ENCODE results near the gene OPCML. TPM values are rescaled to one million over a fixed set of nuclear protein-coding genes. Genes with fewer than 3 reads are reported as not detected.

OPCML gene
- total RNA-seq, 1 donor from 2014 or later: under 0.01 TPM

GRCh38 chr11:133265530-133266035 lies 266.7 kb downstream of the OPCML start:
- H3K36me3 ChIP-seq (ENCODE audit: control insufficient read depth in 3 of 3, insufficient read depth in 3 of 3, low read length in 3 of 3): no peaks in the 10 kb centered on the region
- H3K27ac ChIP-seq (ENCODE audit: low read depth, low read length): no peak overlapping the region
- H3K9me3 ChIP-seq (ENCODE audit: control insufficient read depth in 3 of 3, low read length in 3 of 3): no peaks in the 10 kb centered on the region
- peaks cover 0 to 9% (median 3%) of the 10 kb centered on the region in 3 donors for H3K27me3 ChIP-seq (ENCODE audit: control insufficient read depth in 3 of 3, insufficient read depth in 3 of 3, low read length in 3 of 3)
- no peak overlapping the region for H3K4me3 ChIP-seq (ENCODE audit: low read length in 3 of 3)
- no peaks in the 10 kb centered on the region for H3K4me1 ChIP-seq (ENCODE audit: control insufficient read depth in 3 of 3, insufficient read depth in 3 of 3, low read length in 3 of 3)
- no peak overlapping the region for H3K9ac ChIP-seq (ENCODE audit: low read depth in 1 of 3, low read length in 3 of 3)

DNA sequence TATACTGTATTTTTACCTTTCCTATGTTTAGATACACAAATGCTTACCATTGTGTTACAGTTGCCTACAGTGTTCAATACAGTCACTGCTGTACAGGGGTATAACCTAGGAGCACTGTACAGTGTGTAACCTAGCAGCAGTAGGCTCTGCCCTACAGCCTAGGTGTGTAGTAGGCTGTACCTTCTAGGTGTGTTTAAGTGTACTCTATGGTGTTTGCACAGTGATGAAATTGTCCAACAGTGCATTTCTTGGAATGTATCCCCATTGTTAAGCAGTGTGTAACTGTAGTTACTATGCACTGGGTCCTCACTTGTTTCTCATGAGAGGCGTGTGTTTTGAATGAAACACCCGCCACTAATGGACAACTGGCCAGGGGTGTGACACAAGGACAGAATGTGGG lies 269.0 kb downstream of the OPCML start:
- no peak overlapping the region for H3K4me3 ChIP-seq (ENCODE audit: low read length in 3 of 3)
- H3K36me3 ChIP-seq (ENCODE audit: control insufficient read depth in 3 of 3, insufficient read depth in 3 of 3, low read length in 3 of 3): no peaks in the 10 kb centered on the region
- H3K27me3 ChIP-seq (ENCODE audit: control insufficient read depth in 3 of 3, insufficient read depth in 3 of 3, low read length in 3 of 3): peaks cover 0 to 5% (median 3%) of the 10 kb centered on the region in 3 donors
- H3K9ac ChIP-seq (ENCODE audit: low read depth in 1 of 3, low read length in 3 of 3): no peak overlapping the region
- no peaks in the 10 kb centered on the region for H3K9me3 ChIP-seq (ENCODE audit: control insufficient read depth in 3 of 3, low read length in 3 of 3)
- H3K27ac ChIP-seq (ENCODE audit: low read depth, low read length): no peak overlapping the region
- H3K4me1 ChIP-seq (ENCODE audit: control insufficient read depth in 3 of 3, insufficient read depth in 3 of 3, low read length in 3 of 3): no peaks in the 10 kb centered on the region

DNA sequence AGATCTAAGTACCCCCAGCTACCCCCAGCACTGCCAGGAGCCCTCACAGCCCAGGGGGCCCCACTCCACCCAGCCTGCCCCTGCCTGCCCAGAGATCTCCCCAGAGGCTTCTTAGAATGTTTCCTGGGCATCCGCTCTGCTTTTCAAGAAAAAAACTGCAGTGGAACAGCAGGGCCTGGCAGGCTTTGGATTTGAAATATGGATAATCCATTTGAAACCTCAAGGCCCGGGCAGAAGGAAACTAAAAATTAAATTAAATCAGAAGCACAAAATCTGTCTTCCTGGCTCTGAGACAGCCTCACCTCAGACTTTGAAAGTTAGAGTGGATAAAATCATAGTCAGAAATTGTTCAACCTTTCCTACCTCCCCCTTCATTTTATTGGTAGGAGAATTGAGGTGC lies 273.6 kb downstream of the OPCML start:
- no peaks in the 10 kb centered on the region for H3K9me3 ChIP-seq (ENCODE audit: control insufficient read depth in 3 of 3, low read length in 3 of 3)

GRCh38 chr11:133254601-133255000 lies 277.7 kb downstream of the OPCML start:
- Histone ChIP-seq H3K4me1 (ENCODE audit: control insufficient read depth in 3 of 3, insufficient read depth in 3 of 3, low read length in 3 of 3) (no peaks in the 10 kb centered on the region), H3K4me3 (ENCODE audit: low read length in 3 of 3) (no peak overlapping the region), H3K9me3 (ENCODE audit: control insufficient read depth in 3 of 3, low read length in 3 of 3) (no peaks in the 10 kb centered on the region), H3K27ac (ENCODE audit: low read depth, low read length) (no peak overlapping the region), H3K27me3 (ENCODE audit: control insufficient read depth in 3 of 3, insufficient read depth in 3 of 3, low read length in 3 of 3) (peaks cover 0 to 3% (median 0%) of the 10 kb centered on the region in 3 donors), H3K9ac (ENCODE audit: low read depth in 1 of 3, low read length in 3 of 3) (no peak overlapping the region), H3K36me3 (ENCODE audit: control insufficient read depth in 3 of 3, insufficient read depth in 3 of 3, low read length in 3 of 3) (no peaks in the 10 kb centered on the region)

More for the DNA sequence above, 273.6 kb downstream of the OPCML start:
- no peak overlapping the region for H3K9ac ChIP-seq (ENCODE audit: low read depth in 1 of 3, low read length in 3 of 3)
- H3K4me1 ChIP-seq (ENCODE audit: control insufficient read depth in 3 of 3, insufficient read depth in 3 of 3, low read length in 3 of 3): no peaks in the 10 kb centered on the region
- H3K36me3 ChIP-seq (ENCODE audit: control insufficient read depth in 3 of 3, insufficient read depth in 3 of 3, low read length in 3 of 3): no peaks in the 10 kb centered on the region
- H3K4me3 ChIP-seq (ENCODE audit: low read length in 3 of 3): no peak overlapping the region
- no peak overlapping the region for H3K27ac ChIP-seq (ENCODE audit: low read depth, low read length)
- H3K27me3 ChIP-seq (ENCODE audit: control insufficient read depth in 3 of 3, insufficient read depth in 3 of 3, low read length in 3 of 3): peaks cover 0 to 5% (median 3%) of the 10 kb centered on the region in 3 donors

DNA sequence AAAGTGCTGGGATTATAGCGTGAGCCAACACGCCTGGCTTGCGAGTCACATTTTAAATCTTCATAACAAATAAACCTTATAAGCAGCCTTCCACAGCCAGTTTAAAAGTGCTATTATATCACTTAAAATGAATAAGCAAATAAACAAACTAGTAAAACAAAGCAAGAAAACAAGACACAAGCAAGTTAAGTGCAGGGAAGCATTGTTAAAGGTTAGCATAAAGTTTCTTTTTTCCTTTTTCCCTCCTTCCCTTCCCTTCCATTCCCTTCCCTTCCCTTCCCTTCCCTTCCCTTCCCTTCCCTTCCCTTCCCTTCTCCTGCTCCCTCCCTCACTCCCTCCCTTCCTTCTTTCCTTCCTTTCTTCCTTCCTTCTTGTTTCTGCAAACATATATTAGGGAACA lies 278.7 kb downstream of the OPCML start:
- H3K4me1 ChIP-seq (ENCODE audit: control insufficient read depth in 3 of 3, insufficient read depth in 3 of 3, low read length in 3 of 3): no peaks in the 10 kb centered on the region
- no peak overlapping the region for H3K9ac ChIP-seq (ENCODE audit: low read depth in 1 of 3, low read length in 3 of 3)
- H3K9me3 ChIP-seq (ENCODE audit: control insufficient read depth in 3 of 3, low read length in 3 of 3): no peaks in the 10 kb centered on the region
- H3K36me3 ChIP-seq (ENCODE audit: control insufficient read depth in 3 of 3, insufficient read depth in 3 of 3, low read length in 3 of 3): no peaks in the 10 kb centered on the region
- H3K4me3 ChIP-seq (ENCODE audit: low read length in 3 of 3): no peak overlapping the region
- peaks cover 0 to 3% (median 0%) of the 10 kb centered on the region in 3 donors for H3K27me3 ChIP-seq (ENCODE audit: control insufficient read depth in 3 of 3, insufficient read depth in 3 of 3, low read length in 3 of 3)
- no peak overlapping the region for H3K27ac ChIP-seq (ENCODE audit: low read depth, low read length)

DNA sequence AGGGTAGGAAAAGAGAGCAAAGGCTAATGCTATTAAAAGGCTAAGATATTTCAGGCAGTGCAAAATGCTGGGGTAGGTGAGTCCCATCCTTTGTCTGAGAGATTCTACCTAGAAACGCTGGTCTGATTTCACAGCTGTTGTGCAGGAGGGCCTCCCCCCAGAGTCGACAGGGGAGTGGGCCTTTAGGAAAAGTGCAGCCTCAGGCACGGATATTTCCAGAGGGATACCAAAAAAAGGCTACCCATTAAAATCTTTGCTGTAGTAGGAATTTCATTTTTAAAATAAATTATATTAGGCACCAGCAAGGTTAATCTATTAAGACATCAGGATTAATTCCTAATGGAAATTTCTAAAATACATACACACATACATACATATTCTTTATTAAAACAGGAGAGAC lies 280.5 kb downstream of the OPCML start:
- no peak overlapping the region for H3K9ac ChIP-seq (ENCODE audit: low read depth in 1 of 3, low read length in 3 of 3)
- H3K4me1 ChIP-seq (ENCODE audit: control insufficient read depth in 3 of 3, insufficient read depth in 3 of 3, low read length in 3 of 3): no peaks in the 10 kb centered on the region
- no peaks in the 10 kb centered on the region for H3K36me3 ChIP-seq (ENCODE audit: control insufficient read depth in 3 of 3, insufficient read depth in 3 of 3, low read length in 3 of 3)
- no peak overlapping the region for H3K27ac ChIP-seq (ENCODE audit: low read depth, low read length)
- H3K27me3 ChIP-seq (ENCODE audit: control insufficient read depth in 3 of 3, insufficient read depth in 3 of 3, low read length in 3 of 3): peaks cover 0 to 5% (median 0%) of the 10 kb centered on the region in 3 donors
- H3K9me3 ChIP-seq (ENCODE audit: control insufficient read depth in 3 of 3, low read length in 3 of 3): no peaks in the 10 kb centered on the region
- H3K4me3 ChIP-seq (ENCODE audit: low read length in 3 of 3): no peak overlapping the region

DNA sequence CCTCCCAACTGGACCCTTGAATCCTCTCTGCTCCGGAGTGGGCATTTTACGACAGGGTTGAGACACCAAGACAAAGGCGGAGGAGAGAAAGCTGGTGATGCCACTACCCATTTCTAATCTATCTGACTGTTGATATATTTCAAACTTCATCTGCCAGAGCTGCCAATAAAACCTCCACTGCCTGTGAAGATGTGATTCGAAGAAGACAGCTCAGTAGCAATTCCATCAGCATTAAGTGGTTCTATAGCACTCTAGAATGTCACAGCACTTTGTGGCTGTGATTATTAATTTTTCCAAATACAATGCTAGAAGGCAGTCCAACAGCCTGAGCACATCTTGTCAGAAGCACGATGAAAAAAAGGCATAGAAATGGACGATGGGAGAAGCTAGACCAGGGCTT lies 282.8 kb downstream of the OPCML start:
- H3K4me1 ChIP-seq (ENCODE audit: control insufficient read depth in 3 of 3, insufficient read depth in 3 of 3, low read length in 3 of 3): no peaks in the 10 kb centered on the region
- no peaks in the 10 kb centered on the region for H3K9me3 ChIP-seq (ENCODE audit: control insufficient read depth in 3 of 3, low read length in 3 of 3)
- H3K36me3 ChIP-seq (ENCODE audit: control insufficient read depth in 3 of 3, insufficient read depth in 3 of 3, low read length in 3 of 3): no peaks in the 10 kb centered on the region
- no peak overlapping the region for H3K4me3 ChIP-seq (ENCODE audit: low read length in 3 of 3)
- no peak overlapping the region for H3K9ac ChIP-seq (ENCODE audit: low read depth in 1 of 3, low read length in 3 of 3)
- peaks cover 0 to 5% (median 3%) of the 10 kb centered on the region in 3 donors for H3K27me3 ChIP-seq (ENCODE audit: control insufficient read depth in 3 of 3, insufficient read depth in 3 of 3, low read length in 3 of 3)
- H3K27ac ChIP-seq (ENCODE audit: low read depth, low read length): no peak overlapping the region

DNA sequence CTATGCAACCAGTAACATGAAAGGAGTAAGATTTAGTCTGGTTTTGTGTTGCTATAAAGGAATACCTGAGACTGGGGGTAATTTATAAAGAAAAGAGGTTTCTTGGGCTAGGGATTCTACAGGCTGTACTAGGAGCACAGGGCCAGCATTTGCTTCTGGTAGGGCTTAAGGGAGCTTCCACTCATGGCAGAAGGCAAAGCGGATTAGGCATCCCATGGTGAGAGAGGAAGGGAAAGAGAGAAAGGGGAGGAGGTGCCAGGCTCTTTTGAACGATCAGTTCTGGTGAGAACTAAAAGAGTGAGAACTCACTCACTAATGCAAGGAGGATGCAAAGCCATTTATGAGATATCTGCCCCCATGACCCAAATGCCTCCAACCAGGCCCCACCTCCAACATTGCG lies 283.2 kb downstream of the OPCML start:
- no peaks in the 10 kb centered on the region for H3K36me3 ChIP-seq (ENCODE audit: control insufficient read depth in 3 of 3, insufficient read depth in 3 of 3, low read length in 3 of 3)
- no peaks in the 10 kb centered on the region for H3K4me1 ChIP-seq (ENCODE audit: control insufficient read depth in 3 of 3, insufficient read depth in 3 of 3, low read length in 3 of 3)
- no peak overlapping the region for H3K4me3 ChIP-seq (ENCODE audit: low read length in 3 of 3)
- H3K9me3 ChIP-seq (ENCODE audit: control insufficient read depth in 3 of 3, low read length in 3 of 3): no peaks in the 10 kb centered on the region
- H3K9ac ChIP-seq (ENCODE audit: low read depth in 1 of 3, low read length in 3 of 3): no peak overlapping the region
- H3K27ac ChIP-seq (ENCODE audit: low read depth, low read length): no peak overlapping the region
- H3K27me3 ChIP-seq (ENCODE audit: control insufficient read depth in 3 of 3, insufficient read depth in 3 of 3, low read length in 3 of 3): peaks cover 0 to 5% (median 3%) of the 10 kb centered on the region in 3 donors

DNA sequence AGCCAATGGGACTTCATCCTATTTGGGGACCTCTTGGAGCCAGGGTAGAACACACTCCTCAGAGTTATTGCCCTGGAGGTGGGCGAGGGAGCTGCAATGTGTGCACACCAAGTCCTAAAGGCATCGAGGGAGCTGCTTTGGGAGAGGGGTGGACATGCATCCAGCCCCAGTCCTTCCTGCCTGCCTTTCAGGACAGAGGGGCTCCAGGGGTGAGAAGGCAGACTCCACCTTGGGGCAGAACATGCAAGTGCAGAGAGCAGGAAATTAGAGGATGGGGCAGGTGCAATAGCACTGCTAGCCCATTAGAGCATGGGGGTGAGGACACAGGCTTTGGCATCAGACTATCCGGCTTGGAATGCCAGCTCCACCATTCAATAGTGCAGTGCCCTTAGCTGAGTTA lies 288.5 kb downstream of the OPCML start:
- Histone ChIP-seq H3K36me3 (ENCODE audit: control insufficient read depth in 3 of 3, insufficient read depth in 3 of 3, low read length in 3 of 3) (no peaks in the 10 kb centered on the region), H3K27ac (ENCODE audit: low read depth, low read length) (no peak overlapping the region), H3K4me3 (ENCODE audit: low read length in 3 of 3) (no peak overlapping the region), H3K9ac (ENCODE audit: low read depth in 1 of 3, low read length in 3 of 3) (no peak overlapping the region), H3K4me1 (ENCODE audit: control insufficient read depth in 3 of 3, insufficient read depth in 3 of 3, low read length in 3 of 3) (no peaks in the 10 kb centered on the region), H3K9me3 (ENCODE audit: control insufficient read depth in 3 of 3, low read length in 3 of 3) (no peaks in the 10 kb centered on the region), H3K27me3 (ENCODE audit: control insufficient read depth in 3 of 3, insufficient read depth in 3 of 3, low read length in 3 of 3) (peaks cover 0 to 14% (median 7%) of the 10 kb centered on the region in 3 donors)

- Histone ChIP-seq H3K36me3 (ENCODE audit: control insufficient read depth in 3 of 3, insufficient read depth in 3 of 3, low read length in 3 of 3) (no peaks in the 10 kb centered on the region), H3K4me1 (ENCODE audit: control insufficient read depth in 3 of 3, insufficient read depth in 3 of 3, low read length in 3 of 3) (no peaks in the 10 kb centered on the region), H3K9me3 (ENCODE audit: control insufficient read depth in 3 of 3, low read length in 3 of 3) (no peaks in the 10 kb centered on the region), H3K9ac (ENCODE audit: low read depth in 1 of 3, low read length in 3 of 3) (no peak overlapping the region), H3K27ac (ENCODE audit: low read depth, low read length) (no peak overlapping the region), H3K4me3 (ENCODE audit: low read length in 3 of 3) (no peak overlapping the region), H3K27me3 (ENCODE audit: control insufficient read depth in 3 of 3, insufficient read depth in 3 of 3, low read length in 3 of 3) (peaks cover 0 to 12% (median 7%) of the 10 kb centered on the region in 3 donors)
Measured at GRCh38 chr11:133240908-133241655, 291.2 kb downstream of the OPCML start.

Measured in skeletal muscle tissue (tissue), 4 donors.